ENCODE results near the gene ATP1B2.

Gene ATP1B2

GRCh38 chr17:7644775-7645174, 6.0 kb upstream of the ATP1B2 start:
- Histone ChIP-seq H3F3A (ENCODE audit: control insufficient read depth, insufficient read depth) (no peaks in the 10 kb centered on the region), H3K9me3 (ENCODE audit: control insufficient read depth, insufficient read depth, low read length) (no peaks in the 10 kb centered on the region), H3K4me2 (ENCODE audit: low read length) (no peak overlapping the region), H3K36me3 (ENCODE audit: control insufficient read depth, low read length) (no peaks in the 10 kb centered on the region), H3K79me2 (ENCODE audit: control insufficient read depth, low read length) (no peaks in the 10 kb centered on the region), H3K27ac (ENCODE audit: low read depth, low read length) (no peak overlapping the region), H3K27me3 (ENCODE audit: control insufficient read depth, low read length) (peaks cover 6% of the 10 kb centered on the region), H4K20me1 (ENCODE audit: control insufficient read depth, insufficient read depth, low read depth, low read length) (no peaks in the 10 kb centered on the region), H3K4me1 (ENCODE audit: control insufficient read depth, low read length) (peaks cover 7% of the 10 kb centered on the region), H3K9me2 (replicated peaks; ENCODE audit: control insufficient read depth, low read length) (no peaks in the 10 kb centered on the region), H3K4me3 (ENCODE audit: low read length) (no peak overlapping the region)
- TF ChIP-seq CTCF (IDR thresholded peaks at IDR 0.05; ENCODE audit: low read depth, low read length, poor library complexity, severe bottlenecking) (no peak), EZH2phosphoT487 (IDR thresholded peaks at IDR 0.05; ENCODE audit: borderline replicate concordance, low read length) (no peak)

- H3K4me1 ChIP-seq (ENCODE audit: control insufficient read depth, low read length): peaks cover 22% of the 10 kb centered on the region
- H3K4me2 ChIP-seq (ENCODE audit: low read length): no peak overlapping the region
Observed at GRCh38 chr17:7646457-7646856, 4.3 kb upstream of the ATP1B2 start.

GRCh38 chr17:7647018-7647417, 3.7 kb upstream of the ATP1B2 start:
- peaks cover 22% of the 10 kb centered on the region for H3K4me1 ChIP-seq (ENCODE audit: control insufficient read depth, low read length)
- peaks cover 26% of the 10 kb centered on the region for H3K27me3 ChIP-seq (ENCODE audit: control insufficient read depth, low read length)
- no peaks in the 10 kb centered on the region for H4K20me1 ChIP-seq (ENCODE audit: control insufficient read depth, insufficient read depth, low read depth, low read length)
- H3K4me2 ChIP-seq (ENCODE audit: low read length): no peak overlapping the region
- no peak overlapping the region for H3K27ac ChIP-seq (ENCODE audit: low read depth, low read length)
- no peaks in the 10 kb centered on the region for H3K79me2 ChIP-seq (ENCODE audit: control insufficient read depth, low read length)
- H3K36me3 ChIP-seq (ENCODE audit: control insufficient read depth, low read length): no peaks in the 10 kb centered on the region
- no peaks in the 10 kb centered on the region for H3F3A ChIP-seq (ENCODE audit: control insufficient read depth, insufficient read depth)
- TF ChIP-seq EZH2phosphoT487 (IDR thresholded peaks at IDR 0.05; ENCODE audit: borderline replicate concordance, low read length) (no peak), CTCF (IDR thresholded peaks at IDR 0.05; ENCODE audit: low read depth, low read length, poor library complexity, severe bottlenecking) (no peak)
- no peaks in the 10 kb centered on the region for H3K9me2 ChIP-seq (replicated peaks; ENCODE audit: control insufficient read depth, low read length)
- no peak overlapping the region for H3K4me3 ChIP-seq (ENCODE audit: low read length)
- no peaks in the 10 kb centered on the region for H3K9me3 ChIP-seq (ENCODE audit: control insufficient read depth, insufficient read depth, low read length)

More at GRCh38 chr17:7646457-7646856, 4.3 kb upstream of the ATP1B2 start:
- Histone ChIP-seq H3K79me2 (ENCODE audit: control insufficient read depth, low read length) (no peaks in the 10 kb centered on the region), H4K20me1 (ENCODE audit: control insufficient read depth, insufficient read depth, low read depth, low read length) (no peaks in the 10 kb centered on the region), H3K9me3 (ENCODE audit: control insufficient read depth, insufficient read depth, low read length) (no peaks in the 10 kb centered on the region), H3K36me3 (ENCODE audit: control insufficient read depth, low read length) (no peaks in the 10 kb centered on the region), H3K27me3 (ENCODE audit: control insufficient read depth, low read length) (peaks cover 21% of the 10 kb centered on the region), H3K27ac (ENCODE audit: low read depth, low read length) (no peak overlapping the region), H3K9me2 (replicated peaks; ENCODE audit: control insufficient read depth, low read length) (no peaks in the 10 kb centered on the region), H3F3A (ENCODE audit: control insufficient read depth, insufficient read depth) (no peaks in the 10 kb centered on the region), H3K4me3 (ENCODE audit: low read length) (no peak overlapping the region)
- TF ChIP-seq EZH2phosphoT487 (IDR thresholded peaks at IDR 0.05; ENCODE audit: borderline replicate concordance, low read length) (no peak), CTCF (IDR thresholded peaks at IDR 0.05; ENCODE audit: low read depth, low read length, poor library complexity, severe bottlenecking) (no peak)
